Caco-2 (cell line): ENCODE measurements around the gene RFX3. TPM values are rescaled to one million over a fixed set of nuclear protein-coding genes. Genes with fewer than 3 reads are reported as not detected.

Experiments used
- BruUV-seq: library from RNA; stranded (reverse); fragments of 400-500 nt; replicated peaks from 2 replicates; lab custom pipeline; 2021; lab: Mats Ljungman, UMichigan
- CTCF ChIA-PET: fragments of 300-600 bp; sonication (Branson Sonifier 250); formaldehyde crosslinking; loops from one replicate; lab custom pipeline; 2022; ENCODE audit warnings: antibody characterized with exemption; lab: Charles Lee
- POLR2A ChIA-PET: fragments of 300-600 bp; sonication (Branson Sonifier 250); formaldehyde crosslinking; loops from one replicate; lab custom pipeline; 2022; ENCODE audit warnings: antibody characterized with exemption; lab: Charles Lee
- DNase-seq, 2 experiments: peaks; one replicate each; pipeline versions ENCODE4 v3.0.0 to v3.0.0-alpha.2; 2020 to 2022
- H3K27me3 ChIP-seq: replicated peaks from 2 replicates; pipeline ENCODE4 v1.6.0; 2011; ENCODE audit warnings: low read length; ENCODE audit not compliant: control insufficient read depth, insufficient read depth
- H3K36me3 ChIP-seq: 2 replicates; pipeline ENCODE4 v1.5.1; 2011; ENCODE audit warnings: low read length; ENCODE audit not compliant: control insufficient read depth, insufficient read depth
- H3K4me1 ChIP-seq: fragments of 250-450 bp; sonication (Bioruptor Pico); 2 replicates; pipeline ENCODE4 v1.5.1; 2020; ENCODE audit warnings: mild to moderate bottlenecking
- H3K4me3 ChIP-seq: 2 replicates; pipeline ENCODE4 v1.5.1; 2011; ENCODE audit warnings: low read depth, mild to moderate bottlenecking, control low read depth, low read length
- H3K9me3 ChIP-seq: fragments of 250-450 bp; sonication (Bioruptor Pico); 2 replicates; pipeline ENCODE4 v1.5.1; 2020; ENCODE audit warnings: mild to moderate bottlenecking, moderate library complexity
- H3K27ac Mint-ChIP-seq: one replicate; pipeline ENCODE4 v1.8.0; 2022; ENCODE audit warnings: mixed read lengths; ENCODE audit not compliant: unreplicated experiment
- H3K27me3 Mint-ChIP-seq: one replicate; pipeline ENCODE4 v1.8.0; 2022; ENCODE audit warnings: mixed read lengths; ENCODE audit not compliant: insufficient read depth, unreplicated experiment
- H3K36me3 Mint-ChIP-seq: one replicate; pipeline ENCODE4 v1.8.0; 2022; ENCODE audit warnings: mild to moderate bottlenecking, mixed read lengths; ENCODE audit not compliant: insufficient read depth, unreplicated experiment
- H3K4me1 Mint-ChIP-seq: one replicate; pipeline ENCODE4 v1.8.0; 2022; ENCODE audit warnings: low read depth, mixed read lengths; ENCODE audit not compliant: unreplicated experiment
- H3K4me3 Mint-ChIP-seq: one replicate; pipeline ENCODE4 v1.8.0; 2022; ENCODE audit warnings: mild to moderate bottlenecking, moderate library complexity, mixed read lengths; ENCODE audit not compliant: unreplicated experiment
- H3K9me3 Mint-ChIP-seq: one replicate; pipeline ENCODE4 v1.8.0; 2022; ENCODE audit warnings: mixed read lengths; ENCODE audit not compliant: unreplicated experiment
- intact Hi-C: fragments of 100-400 bp; cut with micrococcal nuclease; formaldehyde crosslinking; loops from one replicate; pipeline ENCODE4 v1.10.0; 2022; ENCODE audit not compliant: unreplicated experiment
- total RNA-seq: library from RNA; stranded (reverse); gene quantifications from 2 replicates; pipeline ENCODE4 v1.2.3, GENCODE V29; 2022
- TF ChIP-seq, protein P1 (sequence below), 2 experiments: fragments of 200-600 bp in 1 of 2; IDR thresholded peaks; 1 replicate in 1 of 2; 2 replicates in 1 of 2; pipeline versions ENCODE4 v1.5.1 to v1.8.0; 2011 to 2022; ENCODE audit warnings: antibody characterized with exemption in 1 of 2, control low read depth in 1 of 2, inconsistent platforms in 1 of 2, low read depth in 1 of 2, low read length in 1 of 2, mild to moderate bottlenecking in 1 of 2, moderate library complexity in 1 of 2; ENCODE audit not compliant: insufficient read depth in 1 of 2, severe bottlenecking in 1 of 2, unreplicated experiment in 1 of 2

The RFX3 gene
- total RNA-seq, 1 experiment from 2014 or later, result 4.2 TPM

DNA sequence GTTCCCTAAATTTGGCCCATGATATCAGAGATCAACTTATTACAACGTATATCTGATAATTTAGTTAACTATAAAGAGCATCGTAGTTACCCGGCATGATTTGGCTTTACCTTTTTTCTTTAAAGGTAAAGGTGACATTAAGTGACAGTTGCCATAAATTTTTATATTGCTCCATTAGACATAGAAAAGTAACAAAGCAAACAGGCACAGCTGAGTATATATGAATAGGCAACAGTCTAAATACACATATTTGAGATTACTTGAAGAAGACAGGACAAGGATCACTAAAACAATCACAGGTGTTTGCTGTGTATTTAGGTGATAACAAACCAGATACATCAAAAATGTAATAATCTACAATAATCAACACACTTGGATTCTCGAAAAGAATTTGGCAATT, 34.8 kb downstream of the RFX3 start:
- Histone ChIP-seq H3K9me3 (no peaks in the 10 kb centered on the region), H3K4me1 (no peaks in the 10 kb centered on the region), H3K27me3 (no peaks in the 10 kb centered on the region), H3K36me3 (no peaks in the 10 kb centered on the region), H3K4me3 (no peak overlapping the region)
- CTCF ChIA-PET, result no interaction called here
- Mint-ChIP-seq H3K9me3 (peaks cover 10% of the 10 kb centered on the region), H3K27ac (no peak overlapping the region), H3K4me3 (no peak overlapping the region), H3K36me3 (peaks cover 6% of the 10 kb centered on the region), H3K4me1 (peaks cover 6% of the 10 kb centered on the region), H3K27me3 (no peaks in the 10 kb centered on the region)
- intact Hi-C loops, result no loop called here
- POLR2A ChIA-PET, result no interaction called here
- DNase-seq, result peak in 1 of 2 experiments; percentile 4
- no TSS peak for BruUV-seq
- TF ChIP-seq, protein P1, sequence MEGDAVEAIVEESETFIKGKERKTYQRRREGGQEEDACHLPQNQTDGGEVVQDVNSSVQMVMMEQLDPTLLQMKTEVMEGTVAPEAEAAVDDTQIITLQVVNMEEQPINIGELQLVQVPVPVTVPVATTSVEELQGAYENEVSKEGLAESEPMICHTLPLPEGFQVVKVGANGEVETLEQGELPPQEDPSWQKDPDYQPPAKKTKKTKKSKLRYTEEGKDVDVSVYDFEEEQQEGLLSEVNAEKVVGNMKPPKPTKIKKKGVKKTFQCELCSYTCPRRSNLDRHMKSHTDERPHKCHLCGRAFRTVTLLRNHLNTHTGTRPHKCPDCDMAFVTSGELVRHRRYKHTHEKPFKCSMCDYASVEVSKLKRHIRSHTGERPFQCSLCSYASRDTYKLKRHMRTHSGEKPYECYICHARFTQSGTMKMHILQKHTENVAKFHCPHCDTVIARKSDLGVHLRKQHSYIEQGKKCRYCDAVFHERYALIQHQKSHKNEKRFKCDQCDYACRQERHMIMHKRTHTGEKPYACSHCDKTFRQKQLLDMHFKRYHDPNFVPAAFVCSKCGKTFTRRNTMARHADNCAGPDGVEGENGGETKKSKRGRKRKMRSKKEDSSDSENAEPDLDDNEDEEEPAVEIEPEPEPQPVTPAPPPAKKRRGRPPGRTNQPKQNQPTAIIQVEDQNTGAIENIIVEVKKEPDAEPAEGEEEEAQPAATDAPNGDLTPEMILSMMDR (IDR thresholded peaks at IDR 0.05; ENCODE audit: insufficient read depth in 1 of 2, low read depth in 1 of 2, low read length in 1 of 2, severe bottlenecking in 1 of 2, unreplicated experiment in 1 of 2), result no peak

- no peaks in the 10 kb centered on the region for H3K4me1 ChIP-seq
- peaks cover 6% of the 10 kb centered on the region for H3K36me3 Mint-ChIP-seq
- no peak overlapping the region for H3K4me3 ChIP-seq
- H3K27me3 ChIP-seq, result no peaks in the 10 kb centered on the region
- TF ChIP-seq, protein P1 (IDR thresholded peaks at IDR 0.05; ENCODE audit: insufficient read depth in 1 of 2, low read depth in 1 of 2, low read length in 1 of 2, severe bottlenecking in 1 of 2, unreplicated experiment in 1 of 2), result no peak
- H3K36me3 ChIP-seq, result no peaks in the 10 kb centered on the region
- no peak overlapping the region for H3K27ac Mint-ChIP-seq
- intact Hi-C loops, result no loop called here
- H3K27me3 Mint-ChIP-seq, result no peaks in the 10 kb centered on the region
- BruUV-seq, result no TSS peak
- no peak for DNase-seq
- no peak overlapping the region for H3K4me3 Mint-ChIP-seq
- no peaks in the 10 kb centered on the region for H3K4me1 Mint-ChIP-seq
- no peaks in the 10 kb centered on the region for H3K9me3 Mint-ChIP-seq
- ChIA-PET POLR2A (no interaction called here), CTCF (no interaction called here)
- no peaks in the 10 kb centered on the region for H3K9me3 ChIP-seq
Measured at GRCh38 chr9:3482578-3482977, 43.2 kb downstream of the RFX3 start.

- H3K9me3 ChIP-seq, result no peaks in the 10 kb centered on the region
- POLR2A ChIA-PET, result no interaction called here
- H3K9me3 Mint-ChIP-seq, result no peaks in the 10 kb centered on the region
- TF ChIP-seq, protein P1 (IDR thresholded peaks at IDR 0.05; ENCODE audit: insufficient read depth in 1 of 2, low read depth in 1 of 2, low read length in 1 of 2, severe bottlenecking in 1 of 2, unreplicated experiment in 1 of 2), result no peak
- H3K27me3 Mint-ChIP-seq, result no peaks in the 10 kb centered on the region
- H3K27me3 ChIP-seq, result no peaks in the 10 kb centered on the region
- no peaks in the 10 kb centered on the region for H3K36me3 ChIP-seq
- H3K4me3 ChIP-seq, result no peak overlapping the region
- no peak for DNase-seq
- no peaks in the 10 kb centered on the region for H3K4me1 ChIP-seq
- no peaks in the 10 kb centered on the region for H3K36me3 Mint-ChIP-seq
- no peak overlapping the region for H3K27ac Mint-ChIP-seq
- H3K4me3 Mint-ChIP-seq, result no peak overlapping the region
- no peaks in the 10 kb centered on the region for H3K4me1 Mint-ChIP-seq
- CTCF ChIA-PET, result no interaction called here
- no TSS peak for BruUV-seq
- intact Hi-C loops, result no loop called here
Measured at GRCh38 chr9:3480353-3480655, 45.5 kb downstream of the RFX3 start.
